Muscle of back (tissue), 13 donors: ENCODE results near the gene C8B. TPM values are rescaled to one million over a fixed set of nuclear protein-coding genes. Genes with fewer than 3 reads are reported as not detected.

Experiments
- DNase-seq, 3 donors: peaks; one replicate each; pipeline versions ENCODE4 v3.0.0 to v3.0.0-alpha.2; 2013
- long read RNA-seq, 9 donors: transcript quantifications; one replicate each; lab custom pipeline, GENCODE V29; 2026
- polyA plus RNA-seq, 10 donors: library from polyadenylated mRNA; unstranded; fragments of 120-200 nt; gene quantifications; one replicate each; pipeline ENCODE4 v1.2.1, GENCODE V29; 2013; ENCODE audit not compliant: insufficient read length in 10 of 10

C8B gene
- polyA plus RNA-seq: not detected
- long read RNA-seq, donor 1: 0 reads
- long read RNA-seq, donor 2: 0 reads
- long read RNA-seq, donor 3: 0 reads
- long read RNA-seq, donor 4: 0 reads
- long read RNA-seq, donor 5: 0 reads
- long read RNA-seq, donor 6: 0 reads
- long read RNA-seq, donor 7: 0 reads
- long read RNA-seq, donor 8: 0 reads
- long read RNA-seq, donor 9: 0 reads

- no peak for DNase-seq
Observed at GRCh38 chr1:56965916-56966697, at the start of gene C8B. Gene C8B, minus strand, starts transcription at chr1:56966015. Its CDS starts 67 bp downstream, at chr1:56965948.

GRCh38 chr1:57015071-57015470 is 49.3 kb upstream of the C8B start:
- no peak for DNase-seq

DNA sequence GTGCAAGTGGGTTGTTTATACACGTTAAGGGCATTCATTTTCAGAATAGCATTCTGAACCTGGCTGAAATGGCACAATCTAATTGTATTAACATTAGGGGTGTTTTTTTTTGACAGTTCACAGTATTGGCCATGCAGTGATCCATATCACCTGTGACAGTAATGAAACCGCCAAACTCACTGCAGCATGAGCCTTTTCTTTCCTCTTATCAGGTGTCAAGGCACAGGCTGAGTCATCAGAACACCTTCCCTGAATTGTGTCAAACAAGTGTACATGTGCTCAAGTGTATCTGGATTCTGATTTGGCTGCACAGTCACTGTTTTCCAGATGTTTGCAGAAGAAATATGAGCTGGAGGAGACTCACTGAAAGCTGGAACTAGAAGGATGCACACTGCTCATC is 47.7 kb upstream of the C8B start:
- DNase-seq: no peak

- no peak for DNase-seq
Observed at GRCh38 chr1:57012315-57012714, 46.5 kb upstream of the C8B start.

DNA sequence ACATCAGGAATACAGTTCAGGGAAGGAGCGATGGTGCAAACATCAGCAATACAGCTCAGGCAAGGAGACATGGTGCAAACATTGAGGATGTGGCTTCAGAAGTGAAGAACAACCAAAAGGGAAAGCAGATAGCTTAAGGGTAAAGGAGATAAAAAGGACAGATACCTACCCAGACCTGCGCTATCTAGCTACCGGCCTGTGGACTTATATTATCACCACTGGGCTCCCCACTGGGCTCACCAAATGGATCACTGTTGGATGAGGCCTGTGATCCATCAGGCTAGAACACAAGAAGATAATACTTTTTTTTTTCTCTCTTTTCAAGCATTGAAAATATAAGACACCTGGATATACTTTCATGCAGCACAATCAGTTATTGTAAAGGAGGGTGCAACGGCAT is 44.7 kb upstream of the C8B start:
- DNase-seq: no peak

DNA sequence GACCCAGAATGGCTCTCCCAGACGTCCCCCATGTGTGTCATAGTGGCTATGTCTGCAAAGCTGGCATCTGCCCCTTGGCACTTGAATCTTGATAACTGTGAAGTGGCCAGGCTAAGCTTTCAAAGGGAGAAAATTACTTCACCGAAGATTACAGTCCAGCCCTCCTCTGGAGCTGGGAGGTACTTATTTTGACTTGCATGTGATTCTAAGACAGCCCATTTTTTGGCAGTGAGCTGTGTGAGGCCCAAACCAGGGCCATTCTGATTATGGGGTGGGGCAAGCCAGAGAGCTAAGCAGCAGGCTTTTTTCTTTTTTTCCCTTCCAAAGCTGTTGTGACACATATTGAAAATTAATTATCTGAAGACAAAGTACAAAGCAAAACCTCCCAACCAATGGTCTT is 42.1 kb upstream of the C8B start:
- DNase-seq: peak in 1 of 3 donors; percentile 34

DNA sequence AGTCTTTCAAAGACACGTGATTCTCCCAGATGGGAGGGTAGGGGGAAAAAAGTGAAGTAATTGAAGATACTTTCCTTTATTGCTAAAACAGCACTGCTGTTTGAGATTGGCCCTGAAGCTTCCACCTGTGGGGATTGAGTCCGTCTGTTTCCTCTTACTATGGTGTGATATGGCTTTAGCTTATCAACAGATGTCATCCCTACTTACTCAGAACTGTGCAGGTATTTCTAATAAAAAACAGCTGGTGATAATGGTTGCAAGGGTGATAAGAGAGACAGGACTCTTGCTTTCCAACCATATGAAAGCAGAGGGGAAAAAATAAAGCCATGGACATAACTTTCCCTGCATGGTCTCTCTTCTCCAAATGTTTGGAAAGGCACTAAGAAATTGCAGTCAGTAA is 41.7 kb upstream of the C8B start:
- DNase-seq: no peak

DNA sequence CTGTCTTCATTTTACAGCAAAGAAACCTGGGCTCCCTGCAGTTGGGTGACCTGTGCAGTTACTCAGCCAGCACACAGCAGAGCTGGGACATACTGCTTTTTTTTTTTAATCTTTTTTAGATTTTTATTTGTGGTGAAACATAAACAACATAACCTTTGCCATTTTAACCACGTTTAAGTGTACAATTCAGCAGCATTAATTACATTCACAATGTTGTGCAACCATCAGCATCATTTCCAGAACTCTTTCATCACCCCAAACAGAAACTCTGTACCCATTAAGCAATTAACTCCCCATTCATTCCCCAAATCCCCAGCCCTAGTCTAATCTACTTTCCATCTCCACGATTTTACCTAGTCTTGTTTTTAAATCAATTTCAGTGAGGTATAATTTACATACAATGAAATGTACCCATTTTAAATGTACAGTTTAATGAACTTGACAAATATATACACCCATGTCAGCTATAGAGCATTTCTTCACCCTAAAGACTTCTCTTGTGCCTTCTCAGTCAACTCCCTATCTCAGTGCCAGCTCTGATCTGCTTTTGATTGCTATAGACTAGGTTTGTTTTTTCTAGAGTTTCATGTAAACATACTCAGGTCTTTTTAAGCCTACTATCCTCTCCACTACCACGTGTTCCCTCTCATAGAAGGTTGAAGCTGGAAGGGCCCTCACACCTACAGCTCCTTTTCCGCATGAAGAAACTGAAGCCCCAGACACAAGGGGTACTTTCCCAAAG is 37.8 kb upstream of the C8B start:
- DNase-seq: no peak

DNA sequence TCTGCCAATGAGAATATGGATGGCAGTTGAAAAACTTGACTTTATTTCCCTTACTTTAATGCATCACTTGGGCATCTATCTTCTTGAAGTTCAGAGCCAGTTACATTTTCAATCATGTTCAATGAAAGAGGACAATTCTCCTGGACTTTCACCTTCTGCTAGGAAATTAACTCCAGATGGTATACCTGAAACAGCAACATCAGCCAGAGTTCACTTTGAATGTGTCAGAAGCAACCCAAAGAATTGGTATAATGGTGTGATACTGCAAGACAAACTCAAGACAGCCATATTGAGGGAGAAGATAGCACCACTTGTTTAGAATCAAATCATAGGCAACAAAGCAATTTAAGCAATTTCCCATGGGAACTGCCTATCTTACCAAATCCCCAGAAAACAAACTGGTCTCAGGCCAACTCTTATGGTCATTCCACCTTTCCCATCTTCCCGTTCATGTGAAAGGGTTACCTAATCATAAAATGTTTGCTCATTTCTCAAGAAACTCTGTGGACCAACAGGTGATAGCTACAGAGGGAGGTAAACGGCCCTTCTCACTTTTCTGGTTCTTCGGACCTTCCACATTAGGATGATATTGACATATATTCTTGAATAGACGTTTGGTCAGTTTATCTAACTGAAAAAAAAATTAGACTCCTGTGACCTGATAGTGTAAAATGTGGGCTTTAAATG is 29.7 kb upstream of the C8B start:
- no peak for DNase-seq

- no peak for DNase-seq
Observed at GRCh38 chr1:56993475-56993874, 27.7 kb upstream of the C8B start.

DNA sequence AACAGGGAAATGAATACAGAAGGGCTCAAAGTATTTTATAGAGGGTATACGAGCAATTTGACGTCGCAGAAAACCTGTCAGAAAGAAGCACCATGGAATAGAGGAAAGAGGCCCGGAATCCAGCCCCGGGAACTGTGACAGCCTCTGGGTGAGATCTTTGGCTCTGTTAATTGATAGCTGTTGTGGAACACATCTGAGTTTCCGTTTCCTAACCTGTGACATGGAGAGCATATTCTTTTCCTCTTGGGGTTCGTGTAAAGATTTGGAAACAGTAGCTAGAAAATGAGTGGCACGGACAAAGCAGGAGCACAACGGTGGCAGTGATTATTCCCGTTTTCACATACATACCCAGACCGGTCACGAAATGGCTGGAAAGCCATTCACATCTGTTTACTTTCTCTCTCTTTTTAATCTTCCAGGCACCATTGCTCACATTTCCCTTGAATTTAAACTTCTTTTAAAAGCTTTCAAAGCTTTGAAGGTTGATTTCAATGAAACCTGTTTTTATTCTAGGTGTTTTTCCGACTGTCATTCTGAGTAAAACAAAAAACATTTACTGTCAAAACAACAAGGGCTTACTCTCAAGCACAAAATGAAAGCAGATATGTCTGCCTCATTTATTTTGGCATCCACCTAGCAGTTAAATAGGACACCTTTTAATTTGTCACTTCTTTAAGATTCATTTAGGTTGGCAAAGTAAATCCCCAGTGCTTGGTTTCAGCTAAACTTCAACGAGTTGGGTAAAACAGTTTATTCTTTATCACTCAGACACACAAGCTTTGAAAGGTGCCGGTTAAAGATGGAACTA is 26.7 kb upstream of the C8B start:
- DNase-seq: no peak

DNA sequence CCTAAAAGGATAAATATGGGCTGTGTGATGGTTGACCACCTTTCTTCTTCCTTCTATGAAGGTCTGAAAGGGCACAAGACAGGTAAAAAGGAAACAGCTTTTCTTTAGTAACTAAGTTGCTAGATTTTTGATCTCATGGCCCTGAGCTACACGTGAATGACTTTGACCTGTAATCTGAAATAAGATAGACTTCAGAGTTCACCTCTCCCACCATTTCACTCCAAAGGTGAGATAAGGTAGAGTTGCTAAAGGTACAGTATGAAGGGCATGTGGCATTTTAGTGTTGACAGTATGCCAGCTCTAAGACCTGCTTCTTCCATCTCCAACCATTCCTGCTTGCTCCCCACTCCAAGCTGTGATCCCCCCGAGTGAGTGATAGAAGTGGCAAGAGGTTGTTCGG is 25.8 kb upstream of the C8B start:
- no peak for DNase-seq

DNA sequence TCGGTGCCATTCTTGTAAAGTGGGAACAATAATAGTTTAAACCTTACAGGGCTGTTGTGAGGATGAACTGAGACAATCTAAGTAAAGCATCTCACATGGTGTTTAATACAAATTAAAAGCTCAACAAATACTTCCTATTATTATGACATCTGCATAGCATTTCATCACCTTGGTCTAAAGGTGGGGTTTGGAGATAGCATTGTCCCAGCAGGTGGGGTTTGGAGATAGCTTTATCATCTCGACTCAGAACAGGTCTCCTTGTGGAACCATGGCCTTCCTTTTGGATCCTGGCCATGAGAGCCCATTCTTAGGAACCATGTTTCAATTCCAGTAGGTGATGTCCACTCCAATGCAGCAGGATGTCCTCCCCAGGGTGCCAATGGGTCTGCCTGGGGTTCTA is 20.6 kb upstream of the C8B start:
- DNase-seq: no peak

DNA sequence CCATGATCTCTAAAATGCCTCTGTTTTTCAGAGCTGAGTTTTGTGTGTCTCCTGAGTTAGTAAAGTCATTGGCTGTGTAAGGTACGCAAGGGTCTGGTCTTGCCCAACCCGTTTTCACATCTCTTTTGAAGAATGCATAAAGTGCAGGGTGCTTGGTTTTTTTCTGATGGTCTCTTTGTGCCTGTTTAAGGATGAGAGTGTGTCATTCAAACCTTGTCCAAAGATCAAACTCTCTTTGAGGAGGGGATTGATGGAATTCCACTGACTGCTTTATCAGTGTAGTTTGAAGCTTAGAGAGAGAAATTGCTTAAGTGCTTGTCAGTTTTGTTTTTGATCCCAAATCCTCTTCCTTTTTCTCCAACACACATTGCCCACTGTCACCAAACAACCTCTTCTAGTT is 20.0 kb upstream of the C8B start:
- no peak for DNase-seq

- DNase-seq: no peak
Observed at GRCh38 chr1:56983484-56983883, 17.7 kb upstream of the C8B start.

GRCh38 chr1:56979986-56980755 is 14.4 kb upstream of the C8B start:
- peak; percentile 10 to 45 (median 16) for DNase-seq

DNA sequence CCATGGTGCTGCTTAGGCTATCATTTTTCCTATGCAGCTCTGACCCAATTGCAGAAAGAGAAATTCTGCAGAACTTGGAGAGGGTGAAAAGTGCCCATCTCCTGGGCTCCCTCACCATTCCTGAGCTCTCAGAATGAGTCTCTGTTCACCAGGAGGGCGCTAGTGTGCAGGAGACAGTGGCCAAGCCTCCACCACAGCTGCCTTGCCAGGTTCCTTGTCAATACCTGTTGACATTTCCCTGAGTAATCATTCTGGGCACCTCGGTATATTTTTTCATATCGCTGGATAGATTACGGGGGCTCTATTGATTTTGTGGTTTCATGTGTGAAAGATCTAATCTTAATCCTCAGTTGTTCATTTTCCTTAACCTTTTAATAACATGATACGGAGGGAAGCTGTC is 13.0 kb upstream of the C8B start:
- DNase-seq: no peak

DNA sequence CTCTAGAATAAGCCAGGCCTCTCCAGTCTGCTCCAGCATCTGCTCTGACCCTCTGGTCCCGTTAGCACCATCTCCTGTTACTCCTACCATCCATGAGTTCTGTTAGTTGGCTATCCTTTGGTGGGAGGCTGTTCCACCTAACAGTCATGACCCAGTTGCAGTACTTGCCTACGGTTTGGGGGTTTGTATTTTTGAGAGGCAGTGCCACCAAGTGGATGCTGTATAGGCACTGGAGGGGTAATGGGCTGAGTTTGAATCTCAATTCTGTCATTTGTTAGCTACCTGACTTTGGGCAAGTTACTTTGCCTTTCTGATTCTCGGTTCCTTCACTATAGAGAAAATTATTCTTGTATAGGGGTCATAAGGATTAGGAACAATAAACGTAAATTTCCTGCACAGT is 12.1 kb upstream of the C8B start:
- DNase-seq: no peak

- DNase-seq: no peak
Observed at GRCh38 chr1:56975446-56975845, 9.6 kb upstream of the C8B start.

DNA sequence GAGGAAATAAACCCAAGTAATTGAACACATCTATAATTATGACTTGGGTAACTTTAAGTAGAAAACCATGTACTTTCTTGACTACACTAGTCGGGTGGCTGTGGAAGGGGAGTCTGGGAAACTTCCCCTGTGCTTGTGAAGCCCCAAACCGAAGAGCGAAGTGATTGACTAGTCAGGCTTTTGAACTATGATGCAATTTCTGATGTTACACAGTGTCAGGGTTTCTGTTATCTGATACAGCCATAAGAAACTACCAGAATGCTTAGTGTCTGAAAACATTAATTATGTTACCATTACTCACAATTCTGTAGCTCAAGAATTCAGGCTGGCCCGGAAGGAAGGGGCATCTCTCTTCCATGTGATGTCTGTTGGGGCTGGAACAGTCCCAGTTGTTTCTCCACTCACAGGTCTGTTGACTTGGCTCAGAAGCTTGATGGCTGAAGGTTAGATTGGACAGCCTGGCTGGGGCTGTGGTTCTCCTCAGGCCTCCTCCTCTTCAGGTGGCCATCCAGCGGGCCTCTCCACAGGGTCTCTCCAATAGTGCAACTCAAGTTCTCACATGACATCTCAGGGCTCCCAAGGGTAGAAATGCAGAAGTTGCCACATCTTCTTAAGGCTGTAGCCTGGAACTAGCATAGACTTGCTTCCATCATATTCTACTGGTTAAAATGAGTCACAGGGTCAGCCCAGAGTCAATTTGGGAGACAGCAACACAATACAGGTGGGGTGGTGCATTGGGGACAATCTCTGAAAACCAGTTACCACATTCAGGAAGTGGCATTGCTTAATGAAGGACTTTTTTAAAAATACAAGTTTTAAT is 8.3 kb upstream of the C8B start:
- DNase-seq: peak in 1 of 3 donors; percentile 4
